Tibial nerve (tissue), 4 donors: ENCODE data around the gene SERP1.

Experiments used
- CTCF ChIP-seq, 5 experiments: fragments of 200-600 bp in 3 of 5; fragments of 450-650 bp in 2 of 5; sonication (generic) in 3 of 5; IDR thresholded peaks; one replicate each; pipeline ENCODE4 v1.5.1; 2016 to 2019; ENCODE audit warnings: antibody characterized with exemption in 5 of 5, mild to moderate bottlenecking in 3 of 5, moderate library complexity in 2 of 5
- EP300 ChIP-seq, 2 donors: sonication (generic); formaldehyde crosslinking; IDR thresholded peaks; one replicate each; pipeline ENCODE4 v1.6.1; 2017; ENCODE audit warnings: antibody characterized with exemption in 2 of 2, mild to moderate bottlenecking in 1 of 2
- POLR2A ChIP-seq, 2 donors: fragments of 450-650 bp; IDR thresholded peaks; one replicate each; pipeline ENCODE4 v1.6.1; 2017; ENCODE audit warnings: antibody characterized with exemption in 2 of 2, mild to moderate bottlenecking in 2 of 2, moderate library complexity in 2 of 2

- TF ChIP-seq CTCF (IDR thresholded peaks at IDR 0.05) (no peak), POLR2A (IDR thresholded peaks at IDR 0.05) (no peak), EP300 (IDR thresholded peaks at IDR 0.05) (no peak)
These were observed 6.0 kb downstream of the SERP1 start for GRCh38 chr3:150540297-150540696.
